ENCODE data around the gene PSME3. TPM values are rescaled to one million over a fixed set of nuclear protein-coding genes. Genes with fewer than 3 reads are reported as not detected.
A peak's percentile ranks its signal among the peaks of the same experiment; 100 is the strongest.

PSME3 gene
- total and polyA plus RNA-seq, 2 of the 13 experiments (the other 11 are each of a cell fraction or from before 2014, with no cell fraction given): 66.3 to 135 TPM

DNA sequence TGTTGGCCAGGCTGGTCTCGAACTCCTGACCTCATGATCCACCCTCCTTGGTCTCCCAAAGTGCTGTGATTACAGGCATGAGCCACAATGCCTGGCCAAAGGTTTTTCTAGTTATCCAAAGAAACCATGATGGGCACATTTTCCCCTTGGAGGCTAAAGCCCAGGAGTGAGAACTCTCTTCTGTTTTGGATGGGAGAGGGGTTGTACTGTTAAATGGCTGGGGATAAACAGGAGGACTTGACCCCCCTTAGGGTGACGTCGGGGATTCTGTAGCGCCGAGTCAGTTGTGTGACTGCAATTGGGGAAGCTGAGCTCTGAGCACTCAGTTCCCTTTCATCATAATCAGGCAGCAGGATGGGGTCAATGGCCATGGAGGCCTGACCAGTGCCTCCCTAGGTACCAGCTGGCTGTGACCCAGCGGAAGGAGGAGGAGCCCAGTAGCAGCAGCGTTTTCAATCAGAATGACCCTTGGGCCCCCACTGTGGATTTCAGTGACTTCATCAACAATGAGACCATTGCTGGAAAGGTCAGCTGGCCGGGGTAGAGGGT lies 21.9 kb downstream of the PSME3 start (continued):
- TF ChIP-seq ZNF180 (CRISPR knock-in tag; IDR thresholded peaks at IDR 0.05; ENCODE audit: borderline replicate concordance, low read depth): no peak
- no peak for TF ChIP-seq ZNF30 (CRISPR knock-in tag; IDR thresholded peaks at IDR 0.05)
- no peak for TF ChIP-seq SALL2 (CRISPR knock-in tag; IDR thresholded peaks at IDR 0.05)
- 0 out of 2 replicates have a peak, but pooled peaks have one; percentile 31 for TF ChIP-seq ZFP1 (CRISPR knock-in tag; IDR thresholded peaks at IDR 0.05)
- TF ChIP-seq, protein P1, sequence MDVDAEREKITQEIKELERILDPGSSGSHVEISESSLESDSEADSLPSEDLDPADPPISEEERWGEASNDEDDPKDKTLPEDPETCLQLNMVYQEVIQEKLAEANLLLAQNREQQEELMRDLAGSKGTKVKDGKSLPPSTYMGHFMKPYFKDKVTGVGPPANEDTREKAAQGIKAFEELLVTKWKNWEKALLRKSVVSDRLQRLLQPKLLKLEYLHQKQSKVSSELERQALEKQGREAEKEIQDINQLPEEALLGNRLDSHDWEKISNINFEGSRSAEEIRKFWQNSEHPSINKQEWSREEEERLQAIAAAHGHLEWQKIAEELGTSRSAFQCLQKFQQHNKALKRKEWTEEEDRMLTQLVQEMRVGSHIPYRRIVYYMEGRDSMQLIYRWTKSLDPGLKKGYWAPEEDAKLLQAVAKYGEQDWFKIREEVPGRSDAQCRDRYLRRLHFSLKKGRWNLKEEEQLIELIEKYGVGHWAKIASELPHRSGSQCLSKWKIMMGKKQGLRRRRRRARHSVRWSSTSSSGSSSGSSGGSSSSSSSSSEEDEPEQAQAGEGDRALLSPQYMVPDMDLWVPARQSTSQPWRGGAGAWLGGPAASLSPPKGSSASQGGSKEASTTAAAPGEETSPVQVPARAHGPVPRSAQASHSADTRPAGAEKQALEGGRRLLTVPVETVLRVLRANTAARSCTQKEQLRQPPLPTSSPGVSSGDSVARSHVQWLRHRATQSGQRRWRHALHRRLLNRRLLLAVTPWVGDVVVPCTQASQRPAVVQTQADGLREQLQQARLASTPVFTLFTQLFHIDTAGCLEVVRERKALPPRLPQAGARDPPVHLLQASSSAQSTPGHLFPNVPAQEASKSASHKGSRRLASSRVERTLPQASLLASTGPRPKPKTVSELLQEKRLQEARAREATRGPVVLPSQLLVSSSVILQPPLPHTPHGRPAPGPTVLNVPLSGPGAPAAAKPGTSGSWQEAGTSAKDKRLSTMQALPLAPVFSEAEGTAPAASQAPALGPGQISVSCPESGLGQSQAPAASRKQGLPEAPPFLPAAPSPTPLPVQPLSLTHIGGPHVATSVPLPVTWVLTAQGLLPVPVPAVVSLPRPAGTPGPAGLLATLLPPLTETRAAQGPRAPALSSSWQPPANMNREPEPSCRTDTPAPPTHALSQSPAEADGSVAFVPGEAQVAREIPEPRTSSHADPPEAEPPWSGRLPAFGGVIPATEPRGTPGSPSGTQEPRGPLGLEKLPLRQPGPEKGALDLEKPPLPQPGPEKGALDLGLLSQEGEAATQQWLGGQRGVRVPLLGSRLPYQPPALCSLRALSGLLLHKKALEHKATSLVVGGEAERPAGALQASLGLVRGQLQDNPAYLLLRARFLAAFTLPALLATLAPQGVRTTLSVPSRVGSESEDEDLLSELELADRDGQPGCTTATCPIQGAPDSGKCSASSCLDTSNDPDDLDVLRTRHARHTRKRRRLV (CRISPR knock-in tag; IDR thresholded peaks at IDR 0.05): no peak
- TF ChIP-seq, protein P2, sequence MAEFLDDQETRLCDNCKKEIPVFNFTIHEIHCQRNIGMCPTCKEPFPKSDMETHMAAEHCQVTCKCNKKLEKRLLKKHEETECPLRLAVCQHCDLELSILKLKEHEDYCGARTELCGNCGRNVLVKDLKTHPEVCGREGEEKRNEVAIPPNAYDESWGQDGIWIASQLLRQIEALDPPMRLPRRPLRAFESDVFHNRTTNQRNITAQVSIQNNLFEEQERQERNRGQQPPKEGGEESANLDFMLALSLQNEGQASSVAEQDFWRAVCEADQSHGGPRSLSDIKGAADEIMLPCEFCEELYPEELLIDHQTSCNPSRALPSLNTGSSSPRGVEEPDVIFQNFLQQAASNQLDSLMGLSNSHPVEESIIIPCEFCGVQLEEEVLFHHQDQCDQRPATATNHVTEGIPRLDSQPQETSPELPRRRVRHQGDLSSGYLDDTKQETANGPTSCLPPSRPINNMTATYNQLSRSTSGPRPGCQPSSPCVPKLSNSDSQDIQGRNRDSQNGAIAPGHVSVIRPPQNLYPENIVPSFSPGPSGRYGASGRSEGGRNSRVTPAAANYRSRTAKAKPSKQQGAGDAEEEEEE (CRISPR knock-in tag; IDR thresholded peaks at IDR 0.05; ENCODE audit: borderline replicate concordance): peak; percentile 22; the same call in 1 of the 2 replicates
- TF ChIP-seq CBX5 (CRISPR knock-in tag; IDR thresholded peaks at IDR 0.05; ENCODE audit: borderline replicate concordance): no peak; the same call in 1 of the 2 replicates
- TF ChIP-seq, protein P3, sequence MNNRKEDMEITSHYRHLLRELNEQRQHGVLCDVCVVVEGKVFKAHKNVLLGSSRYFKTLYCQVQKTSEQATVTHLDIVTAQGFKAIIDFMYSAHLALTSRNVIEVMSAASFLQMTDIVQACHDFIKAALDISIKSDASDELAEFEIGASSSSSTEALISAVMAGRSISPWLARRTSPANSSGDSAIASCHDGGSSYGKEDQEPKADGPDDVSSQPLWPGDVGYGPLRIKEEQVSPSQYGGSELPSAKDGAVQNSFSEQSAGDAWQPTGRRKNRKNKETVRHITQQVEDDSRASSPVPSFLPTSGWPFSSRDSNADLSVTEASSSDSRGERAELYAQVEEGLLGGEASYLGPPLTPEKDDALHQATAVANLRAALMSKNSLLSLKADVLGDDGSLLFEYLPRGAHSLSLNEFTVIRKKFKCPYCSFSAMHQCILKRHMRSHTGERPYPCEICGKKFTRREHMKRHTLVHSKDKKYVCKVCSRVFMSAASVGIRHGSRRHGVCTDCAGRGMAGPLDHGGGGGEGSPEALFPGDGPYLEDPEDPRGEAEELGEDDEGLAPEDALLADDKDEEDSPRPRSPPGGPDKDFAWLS (CRISPR knock-in tag; IDR thresholded peaks at IDR 0.05; ENCODE audit: borderline replicate concordance): no peak
- TF ChIP-seq, protein P4, sequence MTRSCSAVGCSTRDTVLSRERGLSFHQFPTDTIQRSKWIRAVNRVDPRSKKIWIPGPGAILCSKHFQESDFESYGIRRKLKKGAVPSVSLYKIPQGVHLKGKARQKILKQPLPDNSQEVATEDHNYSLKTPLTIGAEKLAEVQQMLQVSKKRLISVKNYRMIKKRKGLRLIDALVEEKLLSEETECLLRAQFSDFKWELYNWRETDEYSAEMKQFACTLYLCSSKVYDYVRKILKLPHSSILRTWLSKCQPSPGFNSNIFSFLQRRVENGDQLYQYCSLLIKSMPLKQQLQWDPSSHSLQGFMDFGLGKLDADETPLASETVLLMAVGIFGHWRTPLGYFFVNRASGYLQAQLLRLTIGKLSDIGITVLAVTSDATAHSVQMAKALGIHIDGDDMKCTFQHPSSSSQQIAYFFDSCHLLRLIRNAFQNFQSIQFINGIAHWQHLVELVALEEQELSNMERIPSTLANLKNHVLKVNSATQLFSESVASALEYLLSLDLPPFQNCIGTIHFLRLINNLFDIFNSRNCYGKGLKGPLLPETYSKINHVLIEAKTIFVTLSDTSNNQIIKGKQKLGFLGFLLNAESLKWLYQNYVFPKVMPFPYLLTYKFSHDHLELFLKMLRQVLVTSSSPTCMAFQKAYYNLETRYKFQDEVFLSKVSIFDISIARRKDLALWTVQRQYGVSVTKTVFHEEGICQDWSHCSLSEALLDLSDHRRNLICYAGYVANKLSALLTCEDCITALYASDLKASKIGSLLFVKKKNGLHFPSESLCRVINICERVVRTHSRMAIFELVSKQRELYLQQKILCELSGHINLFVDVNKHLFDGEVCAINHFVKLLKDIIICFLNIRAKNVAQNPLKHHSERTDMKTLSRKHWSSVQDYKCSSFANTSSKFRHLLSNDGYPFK (CRISPR knock-in tag; IDR thresholded peaks at IDR 0.05; ENCODE audit: borderline replicate concordance): peak; percentile 59; the same call in 1 of the 2 replicates
- TF ChIP-seq TOPORS (CRISPR knock-in tag; IDR thresholded peaks at IDR 0.05): peak; percentile 72; the same call in 1 of the 2 replicates
- peak; percentile 72 for TF ChIP-seq MED1 (CRISPR knock-in tag; IDR thresholded peaks at IDR 0.05)
- TF ChIP-seq IRX3 (CRISPR knock-in tag; IDR thresholded peaks at IDR 0.05; ENCODE audit: borderline replicate concordance, low read depth): no peak
- no peak for TF ChIP-seq EEA1 (CRISPR knock-in tag; IDR thresholded peaks at IDR 0.05; ENCODE audit: borderline replicate concordance)
- TF ChIP-seq, protein P5, sequence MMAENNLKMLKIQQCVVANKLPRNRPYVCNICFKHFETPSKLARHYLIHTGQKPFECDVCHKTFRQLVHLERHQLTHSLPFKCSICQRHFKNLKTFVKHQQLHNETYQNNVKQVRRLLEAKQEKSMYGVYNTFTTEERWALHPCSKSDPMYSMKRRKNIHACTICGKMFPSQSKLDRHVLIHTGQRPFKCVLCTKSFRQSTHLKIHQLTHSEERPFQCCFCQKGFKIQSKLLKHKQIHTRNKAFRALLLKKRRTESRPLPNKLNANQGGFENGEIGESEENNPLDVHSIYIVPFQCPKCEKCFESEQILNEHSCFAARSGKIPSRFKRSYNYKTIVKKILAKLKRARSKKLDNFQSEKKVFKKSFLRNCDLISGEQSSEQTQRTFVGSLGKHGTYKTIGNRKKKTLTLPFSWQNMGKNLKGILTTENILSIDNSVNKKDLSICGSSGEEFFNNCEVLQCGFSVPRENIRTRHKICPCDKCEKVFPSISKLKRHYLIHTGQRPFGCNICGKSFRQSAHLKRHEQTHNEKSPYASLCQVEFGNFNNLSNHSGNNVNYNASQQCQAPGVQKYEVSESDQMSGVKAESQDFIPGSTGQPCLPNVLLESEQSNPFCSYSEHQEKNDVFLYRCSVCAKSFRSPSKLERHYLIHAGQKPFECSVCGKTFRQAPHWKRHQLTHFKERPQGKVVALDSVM (CRISPR knock-in tag; IDR thresholded peaks at IDR 0.05): peak; percentile 63
- TF ChIP-seq ZNF256 (CRISPR knock-in tag; conservative IDR thresholded peaks at IDR 0.05): 0 out of 2 replicates have a peak, but pooled peaks have one; percentile 36

All from HepG2 (cell line).